ENCODE measurements around the gene ZDHHC5. TPM values are rescaled to one million over a fixed set of nuclear protein-coding genes. Genes with fewer than 3 reads are reported as not detected.

Gene ZDHHC5
- total RNA-seq, 1 experiment from 2014 or later, result 80.6 TPM

- in situ Hi-C loops (cut with HindIII; ENCODE audit: low pct_unique_long_range_greater_than_20kb, low sequenced_read_pairs) (no loop called here), intact Hi-C loops (cut with micrococcal nuclease; ENCODE audit: unreplicated experiment) (loop anchor here (10.0 kb wide), 1 partner anchor 191 kb away; no protein-coding TSS in a partner anchor)
- no TSS peak for BruUV-seq (replicated peaks)
- Histone ChIP-seq H3K9me3 (ENCODE audit: control insufficient read depth, insufficient read depth, low read depth, low read length) (no peaks in the 10 kb centered on the region), H3K27me3 (ENCODE audit: control insufficient read depth, insufficient read depth, low read length) (peaks cover 10% of the 10 kb centered on the region), H3K4me3 (ENCODE audit: low read depth in 2 of 2, low read length in 2 of 2) (no peak overlapping the region), H3K27ac (ENCODE audit: low read length) (no peak overlapping the region), H3K4me1 (ENCODE audit: control insufficient read depth, insufficient read depth, low read length) (peaks cover 19% of the 10 kb centered on the region), H3K36me3 (ENCODE audit: control insufficient read depth, insufficient read depth, low read length) (no peaks in the 10 kb centered on the region)
- DNase-seq (ENCODE audit: low read depth, low spot score), result no peak
- no peak for TF ChIP-seq CTCF (IDR thresholded peaks at IDR 0.05)
- TF ChIP-seq POLR2AphosphoS5 (IDR thresholded peaks at IDR 0.05; ENCODE audit: low read depth, low read length), result no peak
- TF ChIP-seq TCF7L2 (IDR thresholded peaks at IDR 0.05; ENCODE audit: low read depth, low read length), result no peak
- TF ChIP-seq SIN3A (IDR thresholded peaks at IDR 0.05; ENCODE audit: borderline replicate concordance, insufficient read depth, low read depth, low read length), result no peak
- no peak for TF ChIP-seq REST (IDR thresholded peaks at IDR 0.05; ENCODE audit: insufficient read depth in 1 of 2, low read depth in 2 of 2, low read length in 1 of 2)
- no peak for ATAC-seq
- ChIA-PET POLR2A (no interaction called here), CTCF (no interaction called here)
These were observed 22.2 kb upstream of the ZDHHC5 start for GRCh38 chr11:57645689-57646085.

GRCh38 chr11:57646194-57646798 lies 21.6 kb upstream of the ZDHHC5 start:
- peaks cover 10% of the 10 kb centered on the region for H3K27me3 ChIP-seq (ENCODE audit: control insufficient read depth, insufficient read depth, low read length)
- CTCF ChIA-PET, result interaction anchor here (0.9 kb wide), 1 partner anchor 301 kb away, joined by 3 read pairs; no protein-coding TSS in a partner anchor
- H3K4me1 ChIP-seq (ENCODE audit: control insufficient read depth, insufficient read depth, low read length), result peaks cover 19% of the 10 kb centered on the region
- in situ Hi-C loops (cut with HindIII; ENCODE audit: low pct_unique_long_range_greater_than_20kb, low sequenced_read_pairs), result no loop called here
- no peaks in the 10 kb centered on the region for H3K36me3 ChIP-seq (ENCODE audit: control insufficient read depth, insufficient read depth, low read length)
- H3K27ac ChIP-seq (ENCODE audit: low read length), result no peak overlapping the region
- H3K9me3 ChIP-seq (ENCODE audit: control insufficient read depth, insufficient read depth, low read depth, low read length), result no peaks in the 10 kb centered on the region
- BruUV-seq (replicated peaks), result no TSS peak
- intact Hi-C loops (cut with micrococcal nuclease; ENCODE audit: unreplicated experiment), result loop anchor here (10.0 kb wide), 1 partner anchor 191 kb away; no protein-coding TSS in a partner anchor
- TF ChIP-seq REST (IDR thresholded peaks at IDR 0.05; ENCODE audit: insufficient read depth in 1 of 2, low read depth in 2 of 2, low read length in 1 of 2), result no peak
- no peak for TF ChIP-seq POLR2AphosphoS5 (IDR thresholded peaks at IDR 0.05; ENCODE audit: low read depth, low read length)
- TF ChIP-seq SIN3A (IDR thresholded peaks at IDR 0.05; ENCODE audit: borderline replicate concordance, insufficient read depth, low read depth, low read length), result no peak
- no peak for TF ChIP-seq TCF7L2 (IDR thresholded peaks at IDR 0.05; ENCODE audit: low read depth, low read length)
- TF ChIP-seq CTCF (IDR thresholded peaks at IDR 0.05), result no peak
- H3K4me3 ChIP-seq (ENCODE audit: low read depth in 2 of 2, low read length in 2 of 2), result no peak overlapping the region
- ATAC-seq, result no peak
- POLR2A ChIA-PET, result no interaction called here
- DNase-seq (ENCODE audit: low read depth, low spot score), result no peak
